NCI-H69 (cell line): ENCODE data around the gene PPFIA3.
A peak's percentile ranks its signal among the peaks of the same experiment; 100 is the strongest.

ENCODE experiments used
- DNase-seq: peaks from one replicate; lab custom pipeline; 2025; lab: John Stamatoyannopoulos, UW

Gene PPFIA3

DNA sequence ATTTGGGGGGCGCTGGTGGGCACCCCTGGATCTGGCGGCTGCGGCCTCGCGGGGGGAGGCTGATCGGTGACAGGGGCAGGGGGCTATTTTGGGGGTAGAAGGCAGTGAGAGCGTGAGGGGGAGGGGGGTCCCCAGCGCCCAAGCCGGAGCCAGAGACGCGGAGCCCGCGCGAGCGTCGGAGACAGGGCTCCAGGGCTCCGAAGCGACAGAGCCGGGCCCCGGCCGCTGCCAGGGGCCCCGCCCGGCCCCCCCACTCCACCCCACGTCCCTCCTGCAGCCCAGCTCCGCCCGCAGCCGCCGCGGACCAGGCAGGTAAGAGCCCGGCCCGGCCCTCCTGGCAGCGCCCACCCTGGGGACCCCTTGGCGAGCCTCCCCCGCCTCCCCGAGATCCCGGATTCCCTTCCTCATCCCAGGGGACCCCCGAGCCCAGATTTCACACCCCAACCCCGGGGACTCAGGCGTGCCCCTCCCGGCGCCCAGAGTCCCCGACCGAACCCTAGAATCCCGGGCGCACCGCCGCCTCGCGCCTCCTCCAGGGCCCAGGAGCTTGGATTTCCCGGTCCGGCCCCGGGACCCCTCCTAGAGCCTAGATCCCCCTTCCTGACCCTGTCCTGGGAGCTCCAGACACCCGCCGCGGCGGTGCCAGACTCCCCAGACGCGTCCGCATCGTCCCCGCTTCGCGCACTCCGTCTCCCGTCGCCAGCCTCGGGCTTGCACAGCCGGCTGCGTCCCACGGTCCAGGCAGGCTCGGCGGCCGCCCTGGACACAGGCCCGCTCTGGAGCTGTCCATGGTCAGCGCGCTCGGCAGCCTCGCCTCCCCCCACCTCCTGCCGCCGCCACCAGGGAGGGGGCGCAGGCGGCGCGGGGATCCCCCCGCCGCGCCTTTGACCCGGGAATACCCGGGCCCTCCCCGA is at the start of gene PPFIA3:
TSS of gene PPFIA3 (plus strand) at position 134 of the 914 bp plus-strand sequence. CDS start 8,330 bp downstream, outside the sequence.
- peak; percentile 69 for DNase-seq

DNA sequence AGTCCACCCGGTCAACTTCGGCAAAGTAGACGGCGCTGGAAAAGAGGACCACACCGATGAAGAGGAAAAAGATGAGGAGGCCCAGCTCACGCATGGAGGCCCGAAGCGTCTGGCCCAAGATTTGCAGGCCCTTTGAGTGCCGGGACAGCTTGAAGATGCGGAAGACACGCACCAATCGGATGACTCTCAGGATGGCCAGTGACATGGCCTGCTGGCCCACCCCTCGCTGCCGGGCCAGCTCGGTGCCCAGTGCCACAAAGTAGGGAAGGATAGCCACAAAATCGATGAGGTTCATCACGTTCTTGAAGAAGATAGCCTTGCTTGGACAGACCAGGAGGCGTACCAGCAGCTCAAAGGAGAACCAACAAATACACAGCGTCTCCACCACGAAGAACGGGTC is 48.9 kb upstream of the PPFIA3 start:
- no peak for DNase-seq

DNA sequence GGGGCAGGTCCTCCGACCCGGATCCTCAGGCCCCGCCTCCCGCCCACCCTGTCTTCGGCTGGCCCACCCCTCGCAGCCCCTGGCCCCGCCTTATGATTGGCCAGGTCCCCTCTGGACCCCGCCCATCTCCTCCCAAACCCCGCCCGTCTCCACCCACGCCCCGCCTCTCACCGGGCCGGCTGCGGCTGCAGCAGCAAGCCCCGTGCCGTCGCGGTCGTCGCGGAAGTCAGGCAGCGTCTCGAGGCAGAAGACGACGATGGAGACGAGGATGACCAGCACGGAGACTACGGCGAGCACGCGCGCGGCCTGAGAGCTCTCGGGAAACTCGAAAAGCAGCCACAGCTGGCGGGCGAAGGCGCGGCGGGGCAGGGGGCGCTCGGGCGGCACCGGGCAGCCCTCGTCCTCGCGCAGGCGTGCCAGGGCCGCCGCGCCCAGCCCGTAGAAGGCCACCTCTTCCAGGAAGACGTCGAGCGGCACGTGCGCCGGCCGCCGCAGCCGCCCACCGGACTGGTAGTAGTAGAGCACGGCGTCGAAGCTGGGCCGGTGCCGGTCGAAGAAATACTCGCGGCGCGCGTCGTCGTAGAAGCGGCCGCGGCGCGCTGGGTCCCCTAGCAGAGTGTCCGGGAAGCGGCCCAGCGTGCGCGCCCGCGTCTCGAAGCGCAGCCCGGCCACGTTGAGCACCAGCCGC is 47.3 kb upstream of the PPFIA3 start:
- DNase-seq: no peak

DNA sequence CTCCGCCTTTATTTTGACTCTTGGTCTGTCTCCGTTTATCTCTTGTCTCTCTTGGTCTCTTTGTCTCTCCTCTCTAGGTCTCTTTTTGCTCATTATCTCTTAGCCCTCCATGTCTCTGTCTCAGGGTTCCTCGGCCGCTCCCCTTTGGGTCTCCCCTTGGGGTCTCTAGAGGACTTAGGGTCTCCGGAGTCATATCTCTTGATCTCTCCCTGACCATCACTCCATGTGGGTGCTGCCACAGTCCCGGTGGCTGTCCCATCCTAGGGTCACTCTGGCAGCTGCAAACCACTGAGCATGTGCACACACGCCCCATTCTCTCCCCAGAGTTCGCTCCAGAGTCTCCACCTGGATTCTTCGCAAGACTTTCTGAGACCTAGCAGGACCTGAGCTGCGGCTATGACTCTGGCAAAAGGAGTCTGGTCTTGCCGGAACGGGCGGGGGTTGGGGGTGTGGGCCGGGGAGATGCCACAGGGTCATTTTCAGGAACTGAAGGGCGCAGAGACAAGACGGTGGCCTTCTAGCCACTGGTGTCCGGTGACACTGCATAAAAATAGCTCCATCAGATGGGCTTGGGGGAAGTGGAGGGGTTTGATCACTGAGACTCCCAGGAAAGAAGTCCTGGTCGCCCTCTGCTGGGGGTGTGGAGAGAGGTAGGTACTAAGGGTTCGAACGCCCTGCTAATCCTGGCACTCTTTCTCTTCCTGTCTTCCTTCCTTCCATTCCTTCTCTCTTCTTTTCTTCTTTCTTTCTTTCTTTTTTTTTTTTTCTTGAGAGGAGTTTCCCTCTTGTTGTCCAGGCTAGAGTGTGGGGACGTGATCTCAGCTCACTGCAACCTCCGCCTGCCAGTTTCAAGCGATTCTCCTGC is 45.6 kb upstream of the PPFIA3 start:
- peak; percentile 61 for DNase-seq

DNA sequence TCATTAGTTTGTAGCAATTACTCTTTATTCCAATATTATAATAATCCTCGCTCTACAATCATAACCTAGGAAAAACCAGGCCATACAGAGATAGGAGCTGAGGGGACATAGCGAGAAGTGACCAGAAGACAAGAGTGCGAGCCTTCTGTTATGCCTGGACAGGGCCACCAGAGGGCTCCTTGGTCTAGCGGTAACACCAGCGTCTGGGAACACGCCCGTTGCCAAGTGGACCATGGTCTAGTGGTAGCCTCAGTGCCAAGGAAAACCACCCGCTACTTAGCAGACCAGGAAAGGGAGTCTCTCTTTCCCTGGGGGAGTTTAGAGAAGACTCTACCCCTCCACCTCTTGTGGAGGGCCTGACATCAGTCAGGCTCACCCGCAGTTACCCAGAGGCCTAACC is 44.5 kb upstream of the PPFIA3 start:
- DNase-seq: peak; percentile 68

DNA sequence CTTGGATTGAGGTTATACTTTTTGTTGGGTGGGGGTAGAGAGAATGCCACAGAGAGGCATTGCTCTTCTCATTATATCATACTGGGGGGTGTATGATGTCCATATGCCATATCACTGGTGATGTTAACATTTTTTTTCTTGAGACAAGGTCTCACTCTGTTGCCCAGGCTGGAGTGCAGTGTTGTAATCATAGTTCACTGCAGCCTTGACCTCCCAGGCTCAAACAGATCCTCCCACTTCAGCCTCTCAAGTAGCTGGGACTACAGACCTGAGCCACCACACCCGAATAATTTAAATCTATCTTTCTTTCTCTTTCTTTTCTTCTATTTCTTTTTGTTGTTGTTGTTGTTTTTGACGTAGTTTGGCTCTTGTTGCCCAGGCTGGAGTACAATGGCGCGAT is 39.0 kb upstream of the PPFIA3 start:
- no peak for DNase-seq

DNA sequence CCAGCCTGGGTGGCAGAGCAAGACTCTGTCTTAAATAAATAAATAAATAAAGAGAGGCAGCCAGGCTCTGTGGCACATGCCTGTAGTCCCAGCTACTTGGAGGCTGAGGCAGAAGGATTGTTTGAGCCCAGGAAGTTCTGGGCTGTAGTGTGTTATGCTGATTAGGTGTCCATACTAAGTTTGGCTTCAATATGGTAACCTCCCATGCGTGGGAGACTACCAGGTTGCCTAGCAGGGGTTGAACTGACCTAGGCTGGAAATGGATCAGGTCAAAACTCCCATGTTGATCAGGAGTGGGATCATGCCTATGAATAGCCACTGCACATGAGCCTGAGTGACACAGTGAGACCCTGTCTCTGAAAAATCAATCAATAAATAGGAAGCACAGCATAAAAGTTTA is 38.1 kb upstream of the PPFIA3 start:
- no peak for DNase-seq

DNA sequence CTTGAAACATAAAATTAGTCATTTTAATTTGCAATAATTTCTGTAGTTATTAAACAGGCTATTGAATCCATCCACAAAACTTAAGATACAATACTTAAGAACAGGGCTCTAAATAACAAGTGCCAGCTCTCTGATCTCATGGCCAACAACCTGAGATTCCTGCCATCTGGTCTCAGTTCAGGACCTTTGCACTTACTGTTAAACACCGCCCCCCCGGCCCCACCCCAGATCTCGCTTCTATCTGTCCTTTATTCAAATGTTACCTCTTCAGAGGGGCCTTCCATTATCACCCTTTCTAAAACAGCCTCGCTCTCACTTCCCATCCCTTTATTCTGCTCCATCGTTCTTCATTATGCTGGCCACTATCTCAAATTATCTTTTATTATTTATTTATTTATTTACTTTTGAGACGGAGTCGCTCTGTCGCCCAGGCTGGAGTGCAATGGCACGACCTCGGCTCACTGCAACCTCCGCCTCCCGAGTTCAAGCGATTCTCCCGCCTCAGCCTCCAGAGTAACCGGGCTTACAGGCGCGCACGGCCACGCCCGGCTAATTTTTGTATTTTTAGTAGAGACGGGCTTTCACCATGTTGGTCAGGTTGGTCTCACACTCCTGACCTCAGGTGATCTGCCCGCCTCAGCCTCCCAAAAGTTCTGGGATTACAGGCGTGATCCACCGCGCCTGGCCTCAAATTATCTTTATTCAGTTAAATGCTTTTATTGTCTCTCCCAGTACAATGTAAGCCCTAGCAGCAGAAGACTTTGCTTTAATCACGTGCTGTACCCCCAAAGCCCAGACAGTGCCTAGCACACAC is 34.9 kb upstream of the PPFIA3 start:
- DNase-seq: peak; percentile 53

DNA sequence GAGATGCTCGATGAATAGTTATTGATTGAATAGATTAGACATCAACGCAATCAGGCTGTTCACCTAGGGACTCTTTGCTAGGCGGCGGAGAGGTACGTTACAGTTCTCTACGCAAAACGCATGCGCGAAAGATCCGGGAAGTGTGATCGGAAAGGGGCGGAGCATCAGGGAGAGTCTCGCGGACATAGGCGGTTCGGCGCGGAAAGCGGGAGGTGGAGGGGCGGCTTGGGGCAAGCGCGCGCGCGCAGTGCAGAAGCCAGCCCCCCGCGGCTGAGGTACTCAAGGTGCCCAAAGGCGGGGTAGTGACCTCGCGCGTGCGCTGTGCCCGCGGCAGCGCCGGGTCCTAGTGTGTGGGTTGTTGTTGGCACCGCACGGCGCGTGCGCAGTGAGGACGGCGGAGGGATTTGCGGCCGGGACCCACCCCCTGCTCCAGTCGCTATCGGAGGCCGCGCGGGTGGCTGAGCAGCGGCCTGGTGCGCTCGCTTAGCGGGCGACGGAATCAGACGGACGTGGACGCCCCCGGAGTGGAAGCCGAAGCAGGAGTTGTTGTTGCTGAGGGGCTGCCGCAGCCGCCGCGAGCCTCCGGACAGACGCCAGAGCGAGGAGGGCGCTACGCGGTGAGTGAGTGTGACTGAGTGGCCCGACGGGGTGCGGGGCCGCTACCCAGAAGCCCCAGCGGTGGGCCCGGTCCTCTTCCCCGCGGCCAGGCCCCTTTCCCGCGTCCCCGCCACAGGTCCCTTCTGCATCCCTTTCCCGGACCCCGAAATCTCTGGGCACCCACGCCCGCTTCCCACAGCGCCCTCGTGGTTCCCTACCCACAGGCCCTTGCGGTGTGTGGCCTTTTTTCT is 34.1 kb upstream of the PPFIA3 start, which contains the start of gene SNRNP70:
TSS of gene SNRNP70 (plus strand) at position 432 of the 848 bp plus-strand sequence. CDS start 964 bp downstream, outside the sequence.
- peak; percentile 100 for DNase-seq

DNA sequence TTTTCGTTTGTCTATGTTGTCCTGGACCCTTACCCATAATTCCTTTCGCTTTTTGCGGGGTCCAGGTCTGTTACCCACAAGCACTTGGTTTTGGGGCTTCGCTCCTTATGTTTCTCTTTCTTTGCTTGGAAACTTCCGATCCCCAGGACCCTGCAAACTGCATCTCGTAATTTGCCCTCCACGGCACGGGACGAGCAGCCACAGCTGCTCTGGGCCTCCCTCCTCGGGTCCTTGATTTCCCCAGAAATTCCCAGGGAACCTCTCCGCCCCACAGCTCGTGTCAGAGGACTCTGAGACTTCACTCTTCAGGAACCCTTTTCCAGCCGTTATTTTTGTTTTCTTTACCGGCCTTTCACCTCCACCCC is 33.5 kb upstream of the PPFIA3 start:
- no peak for DNase-seq

DNA sequence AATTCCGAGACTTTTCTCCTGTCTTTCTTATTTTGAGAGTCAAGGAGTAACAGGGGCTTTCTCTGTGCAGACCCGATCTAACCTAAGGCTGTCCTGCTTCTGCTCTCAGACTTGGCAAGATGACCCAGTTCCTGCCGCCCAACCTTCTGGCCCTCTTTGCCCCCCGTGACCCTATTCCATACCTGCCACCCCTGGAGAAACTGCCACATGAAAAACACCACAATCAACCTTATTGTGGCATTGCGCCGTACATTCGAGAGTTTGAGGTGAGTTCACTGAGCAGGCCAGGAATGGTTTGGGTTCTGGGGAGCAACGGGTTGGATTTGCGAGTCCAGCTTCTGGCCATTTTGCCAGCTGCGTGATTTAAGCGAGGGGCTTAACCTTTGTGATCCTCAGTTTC is 33.0 kb upstream of the PPFIA3 start:
- no peak for DNase-seq

DNA sequence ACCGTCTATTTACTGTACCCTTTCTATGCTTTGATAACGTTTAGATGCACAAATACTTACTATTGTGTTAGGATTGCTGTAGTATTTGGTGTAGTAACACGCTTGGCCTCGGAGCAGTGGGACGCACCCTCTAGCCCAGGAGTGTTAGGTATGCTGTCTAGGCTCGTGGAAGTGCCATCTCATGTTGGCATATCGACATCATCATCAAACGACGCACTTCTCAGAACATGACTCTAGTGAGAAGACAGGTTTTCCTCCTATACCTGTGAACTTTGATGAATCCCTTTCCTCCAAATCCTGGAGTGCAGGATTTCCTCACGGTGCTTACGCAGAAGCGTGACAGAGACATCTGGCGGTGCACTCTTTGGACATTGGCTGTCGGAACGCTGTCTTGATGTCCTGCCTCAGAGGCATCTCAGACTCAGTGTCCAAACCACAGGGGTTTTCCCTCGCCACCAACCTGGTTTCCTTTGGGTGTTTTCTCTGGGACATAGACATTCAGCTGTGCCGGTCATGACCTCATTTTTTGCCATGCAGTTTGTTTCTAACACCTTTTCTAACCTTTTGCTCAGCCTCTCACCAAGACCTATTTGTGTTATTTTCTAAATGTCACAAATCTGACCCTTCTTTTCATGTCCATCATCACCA is 27.8 kb upstream of the PPFIA3 start:
- DNase-seq: no peak

DNA sequence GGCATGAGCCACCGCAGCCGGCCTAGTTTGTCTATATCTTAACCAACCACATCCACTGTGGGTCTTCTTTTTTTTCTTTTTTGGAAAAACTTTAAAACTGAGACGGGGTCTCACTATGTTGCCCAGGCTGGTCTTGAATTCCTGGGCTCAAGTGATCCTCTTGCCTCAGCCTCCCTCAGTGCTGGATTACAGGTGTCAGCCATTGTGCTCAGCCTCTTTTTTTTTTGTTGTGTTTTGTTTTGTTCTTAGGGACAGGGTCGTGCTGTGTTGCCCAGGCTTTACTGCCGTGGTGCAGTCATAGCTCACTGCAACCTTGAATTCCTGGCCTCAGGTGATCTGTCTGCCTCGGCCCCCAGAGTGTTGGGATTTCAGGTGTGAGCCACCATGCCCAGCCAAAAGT is 26.7 kb upstream of the PPFIA3 start:
- no peak for DNase-seq

DNA sequence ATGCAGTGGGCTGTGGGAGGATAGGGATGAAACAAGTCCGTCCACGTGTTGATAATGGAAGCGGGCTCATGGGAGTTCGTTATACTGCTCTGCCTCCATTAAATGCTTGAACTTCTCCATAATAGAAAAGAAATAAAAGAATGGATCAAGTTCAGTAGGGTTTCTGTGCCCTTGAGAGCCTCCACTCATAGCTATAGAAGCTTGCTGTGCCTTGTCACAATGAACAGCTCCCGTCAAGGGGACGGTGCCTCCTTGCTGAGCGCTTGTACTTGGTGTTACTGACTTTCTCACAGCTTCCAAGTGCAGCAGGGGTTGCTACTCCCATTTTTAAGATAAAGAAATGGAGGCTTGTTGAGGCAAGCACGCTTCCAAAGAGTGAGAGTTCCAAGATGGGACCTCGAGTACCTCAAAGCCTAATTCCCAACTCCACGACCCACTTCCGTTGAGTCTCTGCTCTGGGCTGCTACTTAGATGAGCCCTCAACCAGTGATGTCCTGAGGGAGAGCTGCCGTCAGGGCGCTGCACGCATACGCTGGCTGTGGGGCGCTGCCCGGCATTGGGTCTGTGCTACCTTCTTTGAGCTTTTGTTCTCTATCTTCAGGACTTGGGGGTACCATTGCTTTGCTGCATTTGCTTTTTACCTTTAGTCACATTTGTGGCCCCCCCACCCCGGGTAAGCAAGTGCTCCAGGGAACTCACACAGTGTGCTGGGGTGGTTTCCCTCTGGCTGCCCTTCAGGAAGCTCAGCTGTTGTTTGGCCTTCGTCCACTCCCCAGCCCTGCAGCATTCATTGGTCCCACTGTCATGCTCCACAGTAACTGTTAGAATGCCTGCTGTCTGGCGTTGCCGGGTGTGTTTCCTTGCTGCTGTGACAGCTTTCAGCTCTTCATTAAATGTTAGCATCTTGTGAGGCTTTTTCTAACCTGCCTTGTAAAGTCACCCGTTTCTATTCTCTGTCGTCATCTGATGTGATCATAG is 24.6 kb upstream of the PPFIA3 start:
- no peak for DNase-seq

DNA sequence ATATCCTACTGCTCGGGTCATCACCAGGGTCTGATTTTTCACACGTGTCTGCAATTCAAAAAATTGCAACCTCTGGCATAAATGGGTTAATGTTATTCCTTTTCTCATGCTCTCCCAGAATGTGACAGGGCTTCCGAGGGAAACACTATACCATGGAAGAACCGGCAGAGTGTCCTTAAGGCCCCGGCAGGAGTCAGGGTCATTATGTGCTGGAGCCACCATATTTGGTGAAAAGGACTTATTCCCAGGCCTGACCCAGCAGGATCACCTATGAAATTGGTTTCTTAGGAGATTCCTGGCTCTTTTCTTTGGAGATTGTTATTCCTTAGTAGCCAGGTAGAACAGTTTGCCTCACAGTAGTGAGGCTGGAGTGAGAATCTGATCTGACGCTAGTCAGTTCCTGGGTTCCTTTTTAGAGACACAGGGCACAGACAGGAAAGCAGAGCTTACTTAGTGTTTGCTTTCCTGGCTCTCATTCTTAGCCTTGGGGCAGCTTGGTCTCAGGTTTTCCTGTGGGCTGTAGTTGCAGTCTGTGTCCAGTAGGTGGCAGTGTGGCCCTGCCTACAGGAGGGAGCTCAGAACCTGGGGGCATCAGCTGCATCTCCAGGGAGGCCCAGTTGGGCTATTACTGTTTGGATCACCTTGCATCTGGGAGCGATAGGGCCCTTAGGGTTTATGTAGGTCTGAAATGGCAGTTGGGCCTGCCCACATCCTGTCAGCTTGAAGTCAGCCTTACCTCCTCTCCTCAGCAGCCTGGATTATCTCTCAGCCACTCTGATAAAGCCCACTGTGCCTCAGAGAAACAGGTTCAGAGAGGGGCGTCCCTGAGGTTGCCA is 21.7 kb upstream of the PPFIA3 start:
- DNase-seq: peak; percentile 86

DNA sequence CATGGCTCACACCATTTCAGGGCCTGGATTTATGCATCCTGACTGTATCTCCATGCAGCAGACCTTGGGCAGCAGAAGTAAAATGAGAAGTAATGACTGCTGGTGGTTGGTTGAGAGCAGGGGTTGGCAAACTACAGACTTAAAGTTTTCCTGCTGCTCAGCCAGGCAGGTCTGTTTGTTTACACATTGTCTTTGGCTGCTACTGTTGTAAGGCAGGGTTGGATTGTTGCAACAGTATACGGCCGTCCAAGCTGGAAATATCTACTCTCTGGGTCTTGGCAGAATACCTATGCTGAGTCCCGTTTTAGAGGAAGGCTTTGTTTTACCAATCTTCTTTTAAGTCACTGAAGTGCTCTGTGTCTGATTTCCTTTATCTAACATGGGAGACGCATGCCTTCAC is 20.5 kb upstream of the PPFIA3 start:
- no peak for DNase-seq

DNA sequence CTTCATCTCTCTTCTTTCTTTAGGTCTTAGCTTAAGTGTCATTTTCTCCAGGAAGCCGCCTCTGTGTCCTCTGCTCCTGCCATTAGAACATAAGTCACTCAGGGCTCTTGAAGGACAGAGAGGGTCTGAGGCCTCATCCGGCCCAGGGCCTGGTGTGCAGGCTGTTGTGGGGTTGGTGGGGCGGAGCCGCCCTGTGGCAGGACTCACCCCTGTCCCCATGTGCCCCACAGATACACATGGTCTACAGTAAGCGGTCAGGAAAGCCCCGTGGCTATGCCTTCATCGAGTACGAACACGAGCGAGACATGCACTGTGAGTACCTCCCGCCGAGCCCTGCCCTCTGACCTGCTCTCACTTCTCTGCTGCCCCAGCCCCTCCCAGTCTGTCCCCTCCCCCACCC is 18.2 kb upstream of the PPFIA3 start:
- DNase-seq: no peak

DNA sequence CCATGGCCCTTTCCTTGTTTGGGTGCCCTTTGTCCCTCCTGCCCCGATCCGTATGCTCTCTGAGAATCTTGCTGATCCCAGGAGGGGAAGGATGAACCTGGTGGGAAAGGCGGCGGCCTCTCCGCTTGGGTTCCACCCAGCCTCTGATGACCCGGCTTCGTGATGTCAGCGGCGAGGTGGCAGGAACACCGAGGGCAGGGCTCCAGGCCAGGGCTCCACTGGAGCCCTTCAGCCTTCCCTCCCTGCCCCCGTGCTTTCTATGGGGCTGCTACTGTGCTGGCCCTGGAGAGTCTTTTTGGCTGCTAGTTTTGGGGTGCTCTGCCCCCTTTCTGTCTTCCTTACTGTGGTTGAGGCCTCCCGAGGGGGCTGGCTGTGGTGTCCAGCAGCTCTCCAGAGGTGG is 17.0 kb upstream of the PPFIA3 start:
- DNase-seq: no peak
